Activated naive CD4-positive, alpha-beta T cell treated with anti-CD3 and anti-CD28 coated beads, Interleukin-2, amount 50 U/mL, for 16 hours (primary cell): Measurements from ENCODE around the gene IFNGR2.
"Not testable (repeated sequence)": the region's sequence is repeated elsewhere in the genome, so short reads cannot be mapped to it uniquely, and the experiment has no call there.

Experiments used
- DNase-seq: peaks from one replicate; pipeline ENCODE4 v3.0.0-alpha.2; 2020

Gene IFNGR2

DNA sequence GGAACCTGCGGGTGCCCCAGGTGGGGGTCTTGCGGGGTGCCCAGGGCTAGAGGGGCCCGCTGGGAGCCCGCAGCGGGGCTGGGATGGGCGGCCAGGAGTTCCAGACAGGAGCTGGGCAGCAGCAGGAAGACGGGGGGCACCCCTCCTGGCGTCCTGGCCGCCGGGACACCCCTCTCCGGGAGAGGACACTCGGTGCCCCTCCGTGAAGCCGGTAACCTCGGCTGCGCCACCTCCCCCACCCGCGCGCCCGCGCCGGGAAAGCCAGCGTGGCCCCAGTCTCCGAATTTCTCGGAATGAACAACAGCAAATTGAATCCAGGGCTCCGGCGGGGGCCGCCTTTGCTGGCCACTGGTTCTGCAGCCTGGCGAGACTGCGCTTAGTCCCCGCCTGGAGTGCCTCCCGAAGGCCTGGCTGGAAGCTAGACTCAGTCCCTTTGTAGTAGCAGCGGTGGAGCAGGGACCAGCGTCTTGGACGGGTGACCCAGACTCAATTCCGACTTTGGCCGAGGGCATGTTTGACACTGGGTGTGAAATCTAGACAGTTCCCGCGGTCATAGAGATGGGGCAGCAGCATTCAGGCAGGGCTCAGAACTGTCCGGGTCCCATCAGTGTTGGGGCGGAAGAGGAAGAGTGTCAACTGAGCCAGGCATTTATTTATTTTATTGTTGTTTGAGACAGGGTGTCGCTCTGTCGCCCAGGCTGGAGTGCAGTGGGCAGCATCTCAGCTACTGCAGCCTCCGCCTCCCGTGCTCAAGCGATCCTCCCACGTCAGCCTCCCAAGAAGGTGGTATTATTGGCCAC is 773 bp downstream of the IFNGR2 start:
- DNase-seq: peak; percentile 42

- DNase-seq: no peak
Observed at GRCh38 chr21:33406493-33406892, 3.3 kb downstream of the IFNGR2 start.

DNA sequence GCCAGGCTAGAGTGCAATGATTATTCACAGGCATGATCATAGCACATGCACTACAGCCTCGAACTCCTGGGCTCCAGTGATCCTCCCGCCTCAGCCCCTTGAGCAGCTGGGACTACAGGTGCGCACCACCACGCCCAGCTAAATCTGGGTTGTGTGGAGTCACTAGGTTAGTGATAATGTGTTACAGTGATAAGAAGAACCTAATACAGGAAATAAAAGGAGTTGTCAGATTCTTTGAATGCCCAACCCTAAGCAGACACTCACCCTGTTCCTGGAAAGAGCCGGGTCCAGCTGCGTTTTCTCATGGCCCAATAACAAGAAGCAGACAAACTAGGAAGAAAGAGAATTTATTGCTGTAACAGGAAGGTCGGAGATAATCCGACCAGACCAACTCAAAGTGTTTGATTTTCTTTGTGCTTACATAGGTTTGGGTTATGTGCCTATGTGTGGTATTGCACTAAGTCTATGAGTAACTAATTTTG is 8.8 kb downstream of the IFNGR2 start:
- no peak for DNase-seq

- DNase-seq: not testable (repeated sequence)
Observed at GRCh38 chr21:33412439-33412831, 9.2 kb downstream of the IFNGR2 start.

DNA sequence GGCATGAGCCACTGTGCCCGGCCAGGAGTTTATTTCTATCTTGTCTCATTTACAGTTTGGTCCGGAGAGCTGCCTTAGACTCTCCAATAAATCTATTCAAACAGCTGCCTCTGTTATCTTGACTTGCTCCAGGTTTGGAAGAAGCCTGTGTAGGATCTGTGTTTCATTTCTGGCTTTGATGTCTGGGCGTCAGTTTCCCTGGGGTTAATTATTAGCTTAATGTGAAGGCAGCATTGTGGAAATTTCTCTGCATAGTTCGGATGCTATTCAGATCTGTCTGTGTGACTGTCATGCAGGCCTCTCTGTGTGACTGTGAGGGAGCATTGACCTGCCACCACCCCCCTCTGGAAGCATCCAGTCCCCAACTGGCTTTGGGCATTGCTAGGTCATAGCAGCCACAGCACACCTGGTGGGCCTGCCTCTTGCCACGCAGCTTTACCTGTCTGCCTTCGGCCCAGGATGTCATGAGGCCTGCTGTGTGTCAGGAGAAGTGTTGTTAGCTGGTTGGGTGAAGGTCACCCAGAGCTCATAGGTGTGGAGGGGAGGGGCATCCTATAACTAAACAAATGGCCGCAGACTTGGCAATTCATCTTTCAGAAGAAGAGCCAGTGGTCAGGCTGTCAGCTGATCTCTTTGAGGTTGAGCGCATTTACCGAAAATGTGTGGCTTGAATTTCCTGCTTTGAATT is 9.8 kb downstream of the IFNGR2 start:
- no peak for DNase-seq

DNA sequence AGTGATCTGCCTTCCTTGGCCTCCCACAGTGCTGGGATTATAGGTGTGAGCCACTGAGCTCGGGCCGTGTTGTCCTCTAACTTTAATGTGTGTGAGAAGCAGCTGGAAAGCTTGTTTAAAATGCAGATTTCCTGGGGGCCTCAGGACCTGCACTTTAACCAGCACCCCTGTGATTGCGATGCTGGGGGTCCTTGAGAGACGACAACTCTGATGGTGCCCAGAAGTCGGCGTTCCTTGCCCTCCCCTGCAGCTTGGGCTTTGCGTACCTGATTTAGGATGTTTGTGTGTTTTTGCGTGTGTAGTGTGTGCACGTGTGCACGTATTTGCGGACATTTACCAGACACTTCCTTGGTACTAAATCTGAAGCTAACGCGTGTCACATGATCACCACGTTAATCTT is 10.9 kb downstream of the IFNGR2 start:
- no peak for DNase-seq

DNA sequence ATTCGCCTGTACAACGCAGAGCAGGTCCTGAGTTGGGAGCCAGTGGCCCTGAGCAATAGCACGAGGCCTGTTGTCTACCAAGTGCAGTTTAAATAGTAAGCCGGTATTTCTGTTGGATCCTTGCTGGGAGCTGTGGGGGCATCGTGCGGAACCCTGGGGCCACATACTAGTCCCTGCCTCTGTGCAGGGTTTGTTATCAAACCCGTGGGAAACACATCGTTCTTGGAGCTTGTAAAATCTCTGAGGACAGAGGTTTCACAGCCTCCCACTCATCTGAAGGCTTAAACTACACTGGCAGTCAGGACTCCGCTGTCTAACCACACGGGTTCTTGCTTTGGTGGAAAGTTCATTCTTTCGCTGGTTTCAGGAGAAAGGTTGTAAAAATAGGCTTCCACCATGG is 11.7 kb downstream of the IFNGR2 start:
- no peak for DNase-seq

DNA sequence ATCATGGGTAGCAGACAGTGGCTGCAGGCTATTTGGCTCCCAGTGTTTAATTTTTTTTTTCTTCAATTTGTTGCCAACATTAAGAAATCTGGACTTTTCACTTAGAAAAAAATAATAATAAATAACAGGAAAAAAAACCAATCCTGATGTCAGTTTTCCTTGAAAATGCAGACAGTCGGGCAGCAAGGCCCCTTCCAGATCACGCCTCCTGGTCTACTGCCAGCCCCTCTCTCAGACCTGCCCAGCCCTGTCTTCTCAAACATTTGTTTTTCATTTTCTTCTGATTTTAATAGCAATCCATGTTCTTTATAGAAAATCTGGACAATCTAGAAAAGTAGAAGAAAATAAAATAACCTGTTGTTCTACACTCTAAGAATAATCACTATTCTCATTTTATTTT is 15.5 kb downstream of the IFNGR2 start:
- DNase-seq: no peak

DNA sequence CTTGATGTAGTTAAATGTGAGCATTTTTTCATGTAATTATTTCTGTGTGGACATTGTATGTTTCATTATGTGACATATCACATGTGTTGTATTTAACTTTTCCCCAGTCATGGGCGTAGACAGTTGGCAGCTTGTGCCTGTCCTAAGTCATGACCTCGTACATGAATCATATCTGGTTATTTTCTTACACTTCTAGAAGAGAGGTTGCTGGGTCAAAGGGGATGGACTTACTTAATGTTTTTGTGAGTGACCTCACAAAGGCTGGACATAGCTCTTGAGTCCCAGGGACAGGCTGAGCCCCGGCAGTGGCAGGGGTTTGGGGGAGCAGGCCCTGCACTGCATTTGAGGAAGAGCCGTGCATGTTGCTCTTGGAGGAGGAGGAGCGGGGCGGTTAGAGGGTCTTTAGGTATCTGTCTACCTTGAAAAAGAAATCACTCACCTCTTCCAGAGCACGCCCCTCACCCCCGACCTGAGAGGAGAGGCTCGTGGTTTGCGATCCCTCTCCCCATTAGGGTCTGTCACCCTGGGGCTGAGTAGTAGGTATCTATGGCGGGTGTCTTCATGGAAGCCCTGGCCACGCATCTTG is 16.4 kb downstream of the IFNGR2 start:
- DNase-seq: no peak

DNA sequence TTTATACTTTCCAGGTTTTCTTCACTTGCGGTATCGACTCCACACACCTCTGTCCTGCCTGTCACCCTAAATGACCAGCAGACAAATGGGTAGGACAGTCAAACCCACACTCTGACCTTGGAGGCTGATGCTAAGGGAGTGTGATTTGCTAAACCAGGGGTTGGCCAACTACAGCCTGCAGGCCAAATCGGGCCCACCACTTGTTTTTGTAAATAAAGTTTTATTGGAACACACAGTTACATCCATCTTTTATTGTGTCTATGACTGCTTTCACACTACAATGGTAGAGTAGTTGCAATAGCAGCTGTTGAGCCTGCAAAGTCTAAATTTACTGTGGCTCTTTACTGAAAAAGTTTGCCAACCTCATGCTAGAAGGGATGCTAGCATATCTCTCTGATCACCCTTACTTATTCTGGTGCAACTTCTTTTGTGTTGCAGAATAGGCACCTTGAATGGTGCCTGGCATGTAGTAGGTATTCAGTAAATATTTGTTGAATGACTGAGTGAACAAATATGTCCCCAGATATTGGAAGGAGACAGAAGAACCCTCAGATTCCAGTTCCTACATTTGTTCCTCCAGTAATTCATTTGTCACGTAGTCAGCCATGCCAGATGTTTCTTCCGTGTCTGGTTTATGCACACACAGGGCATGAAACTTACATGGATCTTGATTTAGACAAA is 18.6 kb downstream of the IFNGR2 start:
- no peak for DNase-seq

GRCh38 chr21:33424214-33424613 is 21.0 kb downstream of the IFNGR2 start:
- DNase-seq: no peak

- no peak for DNase-seq
Observed at GRCh38 chr21:33425825-33426224, 22.6 kb downstream of the IFNGR2 start.

DNA sequence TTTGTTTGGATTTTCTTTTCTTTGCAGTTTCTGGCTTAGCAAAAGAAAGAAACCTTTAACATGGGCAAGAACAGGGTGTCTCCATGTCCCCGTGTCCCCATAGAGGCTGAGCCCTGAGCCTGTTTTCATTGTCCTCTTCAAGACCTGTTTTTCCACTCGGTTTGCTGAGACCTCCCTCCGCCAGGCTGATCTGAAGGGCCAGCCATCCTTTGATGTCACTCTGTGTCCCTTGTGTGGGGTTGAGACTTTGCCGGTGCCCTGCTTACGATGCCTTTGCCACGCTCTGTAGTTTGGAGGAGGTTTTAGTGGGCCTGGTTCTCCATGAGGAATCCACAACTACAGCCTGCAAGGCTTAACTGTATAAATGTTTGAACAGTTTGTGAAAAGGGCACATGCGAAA is 23.8 kb downstream of the IFNGR2 start:
- no peak for DNase-seq

GRCh38 chr21:33428669-33429068 is 25.5 kb downstream of the IFNGR2 start:
- no peak for DNase-seq

- no peak for DNase-seq
Observed at GRCh38 chr21:33430858-33431257, 27.6 kb downstream of the IFNGR2 start.

GRCh38 chr21:33432496-33432895 is 29.3 kb downstream of the IFNGR2 start:
- DNase-seq: no peak

DNA sequence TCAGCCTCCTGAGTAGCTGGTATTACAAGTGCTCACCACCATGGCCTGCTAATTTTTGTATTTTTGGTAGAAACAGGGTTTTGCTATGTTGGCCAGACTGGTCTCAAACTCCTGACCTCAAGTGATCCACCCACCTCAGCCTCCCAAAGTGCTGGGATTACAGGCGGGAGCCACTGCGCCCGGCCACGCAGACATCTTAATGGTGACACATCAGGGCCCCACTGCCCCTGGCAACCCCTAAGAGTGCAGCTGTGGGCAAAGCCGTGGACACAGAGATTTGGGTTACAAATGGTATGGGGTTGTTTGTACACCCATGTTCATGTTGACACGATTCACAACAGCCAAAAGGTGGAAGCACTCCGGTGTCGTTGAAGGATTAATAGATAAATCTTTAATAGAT is 29.8 kb downstream of the IFNGR2 start:
- no peak for DNase-seq

DNA sequence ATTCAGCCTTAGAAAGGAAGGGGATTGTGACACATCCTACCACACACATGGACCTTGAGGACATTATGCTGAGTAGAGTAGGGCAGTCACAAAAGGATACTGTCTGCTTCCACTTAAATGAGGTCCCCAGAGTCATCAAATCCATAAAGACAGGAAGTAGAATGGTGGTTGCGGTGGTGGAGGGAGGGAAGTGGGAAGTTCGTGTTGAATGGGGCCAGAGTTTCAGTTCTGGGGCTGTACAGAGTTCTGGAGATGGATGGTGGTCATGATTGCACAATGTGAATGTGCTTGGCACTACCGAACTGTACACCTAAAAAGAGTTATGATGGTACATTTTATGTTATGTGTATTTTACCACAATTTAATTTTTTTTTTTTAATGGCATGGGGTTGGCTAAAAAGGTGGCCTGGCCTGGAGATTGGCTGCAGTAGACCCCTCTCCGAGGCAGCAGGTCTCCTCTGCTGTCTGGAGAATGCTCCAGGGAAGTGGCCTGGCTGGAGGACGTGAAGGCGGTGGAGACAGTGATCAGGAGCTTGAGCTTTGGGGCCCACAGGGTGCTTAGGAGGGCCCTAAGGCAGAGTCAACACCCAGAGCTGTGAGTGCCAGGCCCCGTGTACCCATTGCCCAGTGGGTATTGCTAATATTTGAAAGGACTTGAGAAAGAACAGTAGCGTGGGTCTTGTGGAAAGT is 30.4 kb downstream of the IFNGR2 start:
- no peak for DNase-seq

DNA sequence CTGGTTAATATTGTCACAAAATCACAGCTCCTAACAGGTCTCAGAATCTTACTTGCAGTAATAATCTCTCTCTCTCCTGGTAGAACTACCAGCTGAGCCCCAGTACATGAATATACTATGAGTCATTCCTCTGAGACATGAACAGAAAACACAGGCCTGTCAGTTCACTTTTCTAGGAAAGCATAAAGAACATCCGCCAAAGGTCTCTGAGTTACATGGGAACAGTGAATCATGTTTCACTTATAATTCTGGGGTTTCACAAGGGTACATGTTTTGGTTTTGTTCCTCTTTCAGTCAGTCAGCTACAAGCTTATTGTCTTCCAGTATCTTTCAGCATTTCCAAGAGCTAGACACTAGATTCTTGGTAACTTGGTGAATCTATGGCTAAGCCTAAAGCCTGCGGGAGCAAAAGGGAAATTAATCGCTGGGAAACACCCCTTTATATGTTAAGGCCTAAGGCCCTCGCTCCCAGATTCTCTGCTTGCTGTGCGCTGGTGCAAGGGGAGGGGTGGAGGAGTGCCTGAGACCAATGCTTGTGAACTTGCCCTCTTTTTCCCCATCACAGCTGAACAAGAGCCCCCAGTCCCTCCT is 31.7 kb downstream of the IFNGR2 start:
- peak; percentile 27 for DNase-seq

DNA sequence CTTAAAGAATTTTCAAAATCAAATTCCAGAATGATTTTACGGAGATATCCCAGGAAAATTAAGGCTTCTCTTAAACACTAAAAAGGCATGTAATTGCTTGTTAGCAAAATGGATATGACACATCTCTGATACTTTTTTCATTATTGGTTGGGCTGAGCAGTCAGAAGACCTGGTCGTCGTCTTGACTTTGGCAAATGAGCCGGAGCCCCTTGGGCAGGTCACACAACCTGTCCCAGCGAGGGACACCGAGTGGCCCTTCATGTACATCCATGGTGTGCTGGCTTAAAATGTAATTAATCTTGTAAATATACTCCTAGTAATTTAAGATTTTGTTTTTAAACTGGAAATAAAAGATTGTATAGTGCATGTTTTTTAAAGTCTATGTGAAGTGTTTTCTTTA is 33.9 kb downstream of the IFNGR2 start:
- DNase-seq: no peak

GRCh38 chr21:33441489-33442477 is 38.6 kb downstream of the IFNGR2 start:
- DNase-seq: no peak
